HCEC 1CT (cell line): Measurements from ENCODE around the gene NAP1L1.
"Not testable (repeated sequence)": the region's sequence is repeated elsewhere in the genome, so short reads cannot be mapped to it uniquely, and the experiment has no call there.

Source experiments
- DNase-seq: peaks from one replicate; pipeline ENCODE4 v3.0.0-alpha.2; 2017

NAP1L1 gene

GRCh38 chr12:76020281-76020680 lies 64.2 kb downstream of the NAP1L1 start:
- DNase-seq = peak; percentile 63

DNA sequence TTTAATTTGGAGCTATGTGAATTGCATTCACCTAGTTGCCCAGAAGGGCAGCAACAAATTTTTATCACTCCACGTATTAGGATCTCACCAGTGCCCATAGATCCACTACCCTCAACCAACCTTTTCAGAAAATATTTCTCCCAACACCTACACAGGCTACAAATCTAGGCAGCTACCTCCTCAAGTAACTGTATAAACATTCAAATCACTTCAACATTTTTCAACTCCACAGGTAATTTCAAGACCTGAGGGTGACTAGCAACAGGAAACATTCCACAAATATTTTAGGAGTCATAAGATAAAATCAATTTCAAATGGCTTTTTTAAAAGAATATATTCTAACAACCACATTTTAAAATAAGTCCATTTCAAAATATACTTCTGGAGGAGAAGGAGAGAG lies 65.8 kb downstream of the NAP1L1 start:
- no peak for DNase-seq

GRCh38 chr12:76018111-76018510 lies 66.4 kb downstream of the NAP1L1 start:
- no peak for DNase-seq

DNA sequence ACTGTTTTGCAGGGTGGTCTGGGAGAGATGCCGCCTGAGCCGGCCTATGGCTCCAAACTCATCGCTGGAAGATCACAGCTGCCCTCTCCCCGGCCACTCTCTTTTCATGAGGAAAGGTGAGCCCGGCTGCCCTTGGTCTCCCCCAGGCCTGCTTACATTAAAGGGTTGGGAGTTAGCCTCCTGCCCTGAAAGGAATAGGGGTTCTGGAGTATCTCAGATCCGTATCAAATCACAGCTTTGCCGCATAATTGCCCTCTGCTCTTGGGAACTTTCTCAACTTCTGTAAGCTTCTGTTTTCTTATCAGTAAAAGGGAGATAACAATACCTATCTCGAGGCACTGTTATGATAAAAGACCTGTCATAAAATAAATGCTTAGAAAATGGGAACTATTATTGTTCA lies 70.5 kb downstream of the NAP1L1 start:
- DNase-seq = no peak

- DNase-seq = no peak
These were observed 70.9 kb downstream of the NAP1L1 start for GRCh38 chr12:76013603-76014002.

- DNase-seq = no peak
These were observed 71.8 kb downstream of the NAP1L1 start for GRCh38 chr12:76012644-76013043.

GRCh38 chr12:76010732-76011458 lies 73.6 kb downstream of the NAP1L1 start:
- DNase-seq = no peak

GRCh38 chr12:76008428-76008827 lies 76.1 kb downstream of the NAP1L1 start:
- no peak for DNase-seq

GRCh38 chr12:76007640-76008039 lies 76.8 kb downstream of the NAP1L1 start:
- DNase-seq = no peak

DNA sequence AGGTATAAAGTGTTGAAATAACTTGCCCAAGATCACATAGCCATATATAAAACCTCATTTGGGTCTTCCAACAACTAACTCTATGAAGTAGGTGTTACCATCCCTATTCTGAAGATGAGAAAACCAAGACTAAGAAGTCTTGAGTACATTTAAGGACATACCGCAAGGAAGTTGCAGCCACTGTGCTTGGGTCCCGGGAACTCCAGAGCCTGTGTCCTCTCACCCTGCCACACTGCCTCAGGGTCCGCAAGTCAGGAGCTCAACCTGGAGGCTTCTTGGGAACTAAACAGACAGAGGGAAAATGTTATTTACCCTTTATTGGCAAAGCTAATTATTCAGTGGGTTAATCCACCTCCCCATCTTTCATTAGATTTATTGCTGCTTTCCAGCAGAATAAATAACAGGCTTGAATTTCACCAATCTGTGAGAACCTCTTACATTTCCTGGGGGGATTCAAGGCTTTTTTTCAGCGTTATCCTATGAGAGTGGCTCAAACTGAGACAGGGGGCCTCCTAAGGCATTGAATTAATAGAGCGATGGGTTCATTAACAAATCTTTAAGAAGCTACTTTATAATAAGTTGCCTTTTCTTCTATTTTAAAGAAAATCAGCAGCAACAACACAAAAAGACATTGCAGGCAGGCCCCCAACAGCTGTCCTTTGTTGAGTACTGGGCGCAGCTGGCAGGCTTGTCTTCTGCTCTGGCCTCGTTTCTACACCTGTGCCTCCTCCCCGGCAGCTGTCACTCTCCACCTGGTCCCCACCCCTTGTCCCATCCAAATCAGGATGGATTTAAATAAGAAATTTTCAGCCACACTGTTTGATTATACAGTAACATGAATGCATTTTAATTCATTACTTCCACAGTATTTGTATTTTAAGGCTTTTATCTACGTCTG lies 78.2 kb downstream of the NAP1L1 start:
- DNase-seq = no peak

DNA sequence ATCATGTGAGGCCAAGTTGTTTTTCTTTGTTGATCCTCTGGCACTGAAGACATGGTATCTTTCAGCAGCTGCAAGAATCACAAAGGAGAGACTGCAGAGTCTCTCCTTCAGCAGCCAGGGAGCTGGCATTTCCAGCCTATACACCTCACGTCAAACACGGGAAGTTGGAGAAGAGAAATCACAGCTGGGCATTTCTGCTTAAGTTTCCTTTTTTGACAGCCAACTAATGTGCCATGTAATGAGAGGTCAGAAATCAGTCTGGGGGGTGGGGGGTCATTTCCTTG lies 81.2 kb downstream of the NAP1L1 start:
- DNase-seq = no peak

DNA sequence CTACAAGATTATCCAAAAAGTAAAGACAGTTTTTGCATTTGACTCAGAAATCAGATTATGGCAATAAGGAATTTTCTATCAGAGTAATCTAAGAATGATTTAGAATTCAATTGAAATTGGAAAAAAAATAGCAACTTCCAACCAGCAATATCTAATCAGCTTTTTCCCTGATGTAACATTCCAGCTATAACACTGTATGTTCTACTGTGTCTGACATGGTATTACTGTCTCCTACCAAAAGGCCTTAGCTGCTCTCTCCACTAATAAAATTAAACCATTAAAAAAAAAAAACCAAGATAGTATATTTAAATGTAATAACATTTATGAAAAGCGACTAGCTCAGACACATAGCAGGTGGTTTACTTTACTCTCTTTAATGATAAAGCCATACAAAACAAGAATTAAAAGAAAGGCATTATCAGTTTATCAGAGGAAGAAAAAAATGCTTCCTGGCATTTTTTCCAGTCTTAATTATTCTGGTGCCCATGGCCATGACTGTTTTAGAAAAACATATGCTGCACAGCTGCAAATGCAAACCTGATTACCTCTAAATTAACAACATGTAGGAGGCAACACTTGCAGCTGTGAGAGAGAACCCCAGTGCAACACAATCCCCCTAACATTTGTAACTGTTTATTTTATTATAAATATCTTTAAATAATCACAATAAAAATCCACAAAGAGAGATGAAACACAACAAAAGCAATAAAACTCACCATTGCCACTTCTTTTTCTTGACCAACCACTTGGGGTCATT lies 81.7 kb downstream of the NAP1L1 start:
- no peak for DNase-seq

DNA sequence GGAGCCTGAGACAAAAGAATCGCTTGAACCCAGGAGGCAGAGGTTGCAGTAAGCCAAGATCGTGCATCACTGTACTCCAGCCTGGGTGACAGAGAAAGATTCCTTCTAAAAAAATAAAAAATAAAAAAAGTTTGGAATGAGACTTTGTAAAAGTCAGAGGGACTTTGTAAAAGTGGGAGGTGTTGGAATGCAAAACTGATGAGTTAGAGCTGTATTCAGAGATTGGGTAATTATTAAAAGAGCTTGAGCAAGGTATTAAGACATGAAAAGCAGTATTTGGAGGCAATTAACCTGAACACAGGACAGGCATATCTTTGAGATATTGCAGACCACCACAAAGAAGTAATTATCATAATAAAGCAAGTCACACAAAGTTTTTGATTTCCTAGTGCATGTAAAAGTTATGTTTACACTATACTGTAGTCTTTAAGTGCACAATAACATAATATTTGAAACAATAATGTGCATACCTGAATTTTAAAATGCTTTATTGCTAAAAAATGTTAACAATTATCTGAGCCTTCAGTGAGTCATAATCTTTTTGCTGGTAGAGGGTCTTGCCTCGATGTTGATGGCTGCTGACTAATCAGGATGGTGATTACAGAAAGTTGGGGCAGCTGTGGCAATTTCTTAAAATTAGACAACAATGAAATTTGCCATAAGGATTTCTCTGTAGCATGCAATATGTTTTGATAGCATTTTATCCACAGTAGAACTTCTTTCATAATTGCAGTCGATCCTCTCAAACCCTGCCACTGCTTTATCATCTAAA lies 86.0 kb downstream of the NAP1L1 start:
- DNase-seq = peak; percentile 35

DNA sequence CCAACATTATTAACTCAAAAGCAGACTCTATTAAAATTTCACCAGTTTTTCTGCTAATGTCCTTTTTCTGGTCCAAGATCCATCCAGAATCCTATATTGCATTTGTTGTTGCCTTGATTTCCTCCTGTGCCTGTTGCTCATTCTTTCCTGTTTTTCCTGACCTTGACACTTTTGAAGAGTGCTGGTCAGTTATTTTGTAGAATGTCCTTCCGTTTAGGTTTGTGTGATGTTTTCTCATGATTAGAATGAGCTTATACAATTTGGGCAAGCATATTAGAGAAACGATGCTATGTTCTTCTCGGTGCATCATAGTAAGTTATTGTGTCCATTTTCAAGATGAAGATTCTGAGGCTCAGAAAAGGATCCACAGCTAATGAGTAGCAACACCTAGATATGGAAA lies 86.8 kb downstream of the NAP1L1 start:
- no peak for DNase-seq

DNA sequence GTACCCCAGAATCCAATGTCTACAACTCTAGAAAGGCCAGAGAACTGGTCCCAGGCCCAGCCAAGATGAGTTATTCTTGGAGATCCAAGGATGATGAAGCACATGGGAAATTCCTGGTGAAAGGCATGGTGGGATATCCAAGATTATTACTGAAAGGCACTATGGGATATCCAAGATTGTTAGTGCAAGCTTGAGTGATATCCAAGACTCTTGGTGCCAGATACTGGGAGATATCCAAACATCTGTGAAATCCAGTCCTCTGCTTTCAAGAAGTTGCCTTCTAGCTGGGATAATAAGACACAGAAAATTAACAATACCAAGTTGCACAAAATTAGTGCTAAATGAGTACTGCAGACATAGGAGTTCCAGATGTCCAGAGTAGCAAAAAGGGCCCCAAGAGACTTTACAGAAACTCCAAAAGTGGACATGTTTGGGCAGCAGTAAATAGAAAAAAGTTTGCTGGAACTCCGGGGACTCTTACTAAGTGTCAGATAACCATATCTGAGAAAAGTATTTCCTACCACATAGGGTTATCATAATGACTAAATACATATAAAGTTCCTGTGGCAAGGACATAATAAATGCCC lies 87.5 kb downstream of the NAP1L1 start:
- no peak for DNase-seq

- DNase-seq = no peak
These were observed 88.8 kb downstream of the NAP1L1 start for GRCh38 chr12:75995691-75996090.

DNA sequence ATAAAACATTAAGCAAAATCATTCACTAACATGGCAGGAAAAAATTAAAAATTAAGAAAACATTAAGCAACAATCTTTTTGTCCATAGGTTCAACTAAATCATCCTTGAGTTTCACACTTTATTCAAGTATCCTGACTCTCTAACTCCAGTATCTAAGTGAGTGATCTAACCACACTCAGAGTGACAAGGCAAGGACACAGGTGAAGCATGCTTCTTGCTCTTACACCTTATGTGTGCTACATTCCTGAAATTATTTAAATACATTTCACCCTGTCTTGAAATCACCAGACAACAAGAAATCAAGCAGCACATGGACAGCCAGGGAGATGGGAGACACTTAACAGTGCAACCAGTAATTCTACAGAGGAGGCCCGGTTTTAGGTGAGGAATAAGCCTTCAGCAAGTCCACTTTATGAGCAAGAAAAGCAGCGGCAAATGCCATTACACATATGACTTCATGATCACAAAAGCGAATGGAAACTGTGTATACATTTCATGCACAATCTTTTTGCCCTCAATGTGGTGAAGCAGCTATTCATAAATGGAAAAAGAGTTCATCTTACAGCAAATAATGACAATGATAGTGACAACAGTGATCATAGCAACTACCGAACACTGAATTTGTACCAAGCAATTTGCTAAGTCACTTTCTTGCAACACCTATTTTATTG lies 90.3 kb downstream of the NAP1L1 start:
- no peak for DNase-seq

DNA sequence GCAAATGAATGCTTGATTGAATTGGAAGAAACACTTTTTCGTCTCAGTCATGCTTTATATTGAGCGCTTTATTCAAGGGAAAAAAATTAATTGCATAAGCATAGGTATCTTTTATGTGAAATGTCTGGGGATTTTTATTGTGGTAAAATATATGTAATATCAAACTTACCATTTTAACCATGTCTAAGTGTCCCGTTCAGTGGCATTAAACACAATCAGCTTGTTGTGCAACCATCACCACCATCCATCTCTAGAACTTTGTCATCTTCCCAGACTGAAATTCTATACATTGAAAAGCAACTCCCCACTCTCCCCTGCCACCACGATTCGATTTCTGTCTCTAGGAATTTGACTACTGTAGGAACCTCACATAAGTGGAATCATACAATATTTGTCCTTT lies 92.7 kb downstream of the NAP1L1 start:
- DNase-seq = no peak

GRCh38 chr12:75990189-75990912 lies 94.1 kb downstream of the NAP1L1 start:
- no peak for DNase-seq

DNA sequence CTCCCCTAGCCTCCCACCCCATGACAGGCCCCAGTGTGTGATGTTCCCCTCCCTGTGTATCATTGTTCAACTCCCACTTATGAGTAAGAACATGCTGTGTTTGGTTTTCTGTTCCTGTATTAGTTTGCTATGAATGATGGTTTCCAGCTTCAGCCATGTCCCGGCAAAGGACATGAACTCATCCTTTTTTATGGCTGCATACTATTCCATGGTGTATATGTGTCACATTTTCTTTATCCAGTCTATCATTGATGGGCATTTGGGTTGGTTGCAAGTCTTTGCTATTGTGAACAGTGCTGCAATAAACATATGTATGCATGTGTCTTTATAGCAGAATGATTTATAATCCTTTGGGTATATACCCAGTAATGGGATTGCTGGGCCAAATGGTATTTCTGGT lies 96.8 kb downstream of the NAP1L1 start:
- DNase-seq = not testable (repeated sequence)
